Right kidney (tissue), 1 donor: Measurements from ENCODE around the gene CDC27.
"Not testable (repeated sequence)": the region's sequence is repeated elsewhere in the genome, so short reads cannot be mapped to it uniquely, and the experiment has no call there.

Experiments used
- DNase-seq: peaks from one replicate; pipeline ENCODE4 v3.0.0-alpha.2; 2016

The CDC27 gene

DNA sequence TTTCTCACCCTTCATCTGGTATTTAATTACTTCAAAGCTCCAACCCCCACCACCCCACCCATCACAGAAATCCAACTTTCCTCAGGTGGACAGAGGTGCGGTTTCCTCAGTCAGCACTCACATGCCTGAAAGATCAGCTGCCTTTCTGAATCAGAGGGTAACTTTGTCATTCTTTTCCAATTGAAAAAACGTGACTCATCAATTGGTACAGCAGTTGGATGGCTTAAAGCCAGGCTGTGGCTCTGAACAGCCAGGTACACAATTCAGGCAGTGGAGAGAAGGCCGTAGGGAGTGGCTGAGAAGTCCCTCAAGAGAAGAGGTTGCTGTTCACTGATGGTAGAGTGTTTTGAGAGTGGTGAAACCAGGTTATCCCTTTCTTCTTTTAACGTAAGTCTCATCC lies 118.8 kb downstream of the CDC27 start:
- DNase-seq, result not testable (repeated sequence)
